Fibroblast of skin of right biceps (primary cell): ENCODE data around the gene ATP6V0D1.
A peak's percentile ranks its signal among the peaks of the same experiment; 100 is the strongest.

Experiments used
- DNase-seq: peaks from one replicate; pipeline ENCODE4 v3.0.0-alpha.2; 2013

ATP6V0D1 gene

GRCh38 chr16:67460961-67461360, 20.0 kb downstream of the ATP6V0D1 start:
- DNase-seq: no peak

GRCh38 chr16:67460168-67460567, 20.8 kb downstream of the ATP6V0D1 start:
- no peak for DNase-seq

GRCh38 chr16:67459861-67460150, 21.2 kb downstream of the ATP6V0D1 start:
- DNase-seq: no peak

- no peak for DNase-seq
Measured at GRCh38 chr16:67459066-67459860, 21.7 kb downstream of the ATP6V0D1 start.

- DNase-seq: peak; percentile 60
Measured at GRCh38 chr16:67458121-67458641, 22.8 kb downstream of the ATP6V0D1 start.

GRCh38 chr16:67457611-67458010, 23.3 kb downstream of the ATP6V0D1 start:
- no peak for DNase-seq

- DNase-seq: no peak
Measured at GRCh38 chr16:67456391-67457081, 24.4 kb downstream of the ATP6V0D1 start.

- DNase-seq: no peak
Measured at GRCh38 chr16:67454852-67455251, 26.1 kb downstream of the ATP6V0D1 start.

GRCh38 chr16:67454104-67454503, 26.9 kb downstream of the ATP6V0D1 start:
- no peak for DNase-seq

- DNase-seq: no peak
Measured at GRCh38 chr16:67451704-67452435, 29.1 kb downstream of the ATP6V0D1 start.

GRCh38 chr16:67451061-67451703, 29.8 kb downstream of the ATP6V0D1 start:
- DNase-seq: no peak

GRCh38 chr16:67449739-67450138, 31.2 kb downstream of the ATP6V0D1 start:
- no peak for DNase-seq

GRCh38 chr16:67449336-67449735, 31.6 kb downstream of the ATP6V0D1 start:
- no peak for DNase-seq

- DNase-seq: no peak
Measured at GRCh38 chr16:67448580-67448979, 32.4 kb downstream of the ATP6V0D1 start.

GRCh38 chr16:67447508-67448076, 33.4 kb downstream of the ATP6V0D1 start:
- peak; percentile 27 for DNase-seq

- no peak for DNase-seq
Measured at GRCh38 chr16:67446968-67447507, 33.9 kb downstream of the ATP6V0D1 start.

- DNase-seq: no peak
Measured at GRCh38 chr16:67445913-67446907, 34.7 kb downstream of the ATP6V0D1 start.

GRCh38 chr16:67445441-67445912, 35.5 kb downstream of the ATP6V0D1 start:
- DNase-seq: no peak

GRCh38 chr16:67445126-67445426, 35.9 kb downstream of the ATP6V0D1 start:
- no peak for DNase-seq

- DNase-seq: no peak
Measured at GRCh38 chr16:67444259-67445125, 36.5 kb downstream of the ATP6V0D1 start.
